ENCODE measurements around the gene EPHB2. TPM values are rescaled to one million over a fixed set of nuclear protein-coding genes. Genes with fewer than 3 reads are reported as not detected.

EPHB2 gene
- total RNA-seq, 1 donor from 2014 or later: 5.0 TPM

DNA sequence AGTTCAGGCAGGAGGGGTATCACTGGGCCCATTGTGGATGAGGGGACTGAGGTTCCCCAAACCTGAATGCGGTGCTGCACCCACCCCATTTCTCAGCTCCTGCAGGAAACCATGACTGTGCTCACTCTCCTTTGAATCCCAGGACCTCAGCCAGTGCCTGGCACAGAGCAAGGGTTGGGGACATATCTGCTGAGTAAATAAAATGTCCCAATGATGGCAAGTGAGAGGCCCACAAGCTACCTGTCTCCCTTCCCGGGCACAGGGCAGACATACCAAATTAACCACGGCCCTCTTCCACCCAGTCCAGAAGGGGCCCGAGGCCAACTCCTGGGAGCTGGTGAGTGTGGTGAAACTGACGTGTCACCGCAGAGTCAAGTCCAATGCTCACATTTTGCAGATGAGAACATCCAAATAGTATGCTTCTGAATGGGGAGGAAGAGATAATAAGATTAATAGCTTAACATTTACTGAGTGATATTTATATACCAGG lies 97.6 kb downstream of the EPHB2 start:
- H3K4me1 ChIP-seq: peaks cover 4% of the 10 kb centered on the region
- H3K9me3 ChIP-seq: no peaks in the 10 kb centered on the region
- no peaks in the 10 kb centered on the region for H3K36me3 ChIP-seq
- DNase-seq: no peak
- TF ChIP-seq, protein P1, sequence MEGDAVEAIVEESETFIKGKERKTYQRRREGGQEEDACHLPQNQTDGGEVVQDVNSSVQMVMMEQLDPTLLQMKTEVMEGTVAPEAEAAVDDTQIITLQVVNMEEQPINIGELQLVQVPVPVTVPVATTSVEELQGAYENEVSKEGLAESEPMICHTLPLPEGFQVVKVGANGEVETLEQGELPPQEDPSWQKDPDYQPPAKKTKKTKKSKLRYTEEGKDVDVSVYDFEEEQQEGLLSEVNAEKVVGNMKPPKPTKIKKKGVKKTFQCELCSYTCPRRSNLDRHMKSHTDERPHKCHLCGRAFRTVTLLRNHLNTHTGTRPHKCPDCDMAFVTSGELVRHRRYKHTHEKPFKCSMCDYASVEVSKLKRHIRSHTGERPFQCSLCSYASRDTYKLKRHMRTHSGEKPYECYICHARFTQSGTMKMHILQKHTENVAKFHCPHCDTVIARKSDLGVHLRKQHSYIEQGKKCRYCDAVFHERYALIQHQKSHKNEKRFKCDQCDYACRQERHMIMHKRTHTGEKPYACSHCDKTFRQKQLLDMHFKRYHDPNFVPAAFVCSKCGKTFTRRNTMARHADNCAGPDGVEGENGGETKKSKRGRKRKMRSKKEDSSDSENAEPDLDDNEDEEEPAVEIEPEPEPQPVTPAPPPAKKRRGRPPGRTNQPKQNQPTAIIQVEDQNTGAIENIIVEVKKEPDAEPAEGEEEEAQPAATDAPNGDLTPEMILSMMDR (IDR thresholded peaks at IDR 0.05): no peak
- no peak overlapping the region for H3K27ac ChIP-seq
- H3K4me3 ChIP-seq: no peak overlapping the region
- no peaks in the 10 kb centered on the region for H3K27me3 ChIP-seq (ENCODE audit: low read depth)
- intact Hi-C loops (cut with DNase I): no loop called here
- ATAC-seq: no peak

DNA sequence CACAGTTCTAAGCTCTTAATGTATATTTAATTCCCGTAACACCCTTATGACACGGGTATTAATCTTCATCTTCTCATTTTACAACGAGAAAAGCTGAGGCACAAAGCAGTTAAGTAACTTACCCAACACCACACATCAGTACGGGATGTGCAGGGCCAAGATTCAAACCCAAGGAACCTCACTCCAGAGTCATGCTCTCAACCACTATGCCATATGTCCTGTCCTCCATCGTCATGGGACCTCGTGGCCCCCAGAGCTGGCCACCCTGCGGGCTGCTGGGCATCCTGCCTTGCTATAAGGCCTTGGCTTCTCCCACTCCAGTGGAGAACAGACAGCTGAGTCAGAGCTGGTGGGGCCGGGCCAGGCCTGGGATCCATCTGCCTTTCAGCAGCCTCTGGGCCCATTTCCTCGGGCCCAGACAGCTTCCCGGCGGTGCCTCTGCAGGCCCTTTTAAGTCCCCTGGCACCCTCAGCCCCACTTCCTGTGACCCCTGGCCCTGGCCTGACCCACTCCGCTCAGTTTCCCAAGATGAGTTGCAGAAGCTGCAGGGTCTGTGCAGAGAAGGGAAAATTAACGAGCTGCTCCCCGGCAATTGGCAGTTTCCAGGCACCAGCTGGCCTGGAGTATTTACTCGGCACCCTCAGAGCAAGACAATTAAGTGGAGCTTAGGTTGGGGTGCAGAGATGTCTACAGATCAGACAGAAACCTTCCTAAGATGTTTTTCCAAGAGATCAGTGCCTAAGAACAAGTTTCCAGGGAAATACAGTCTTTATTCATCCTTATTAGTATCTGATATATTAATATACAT lies 98.2 kb downstream of the EPHB2 start:
- H3K4me1 ChIP-seq: peaks cover 4% of the 10 kb centered on the region
- TF ChIP-seq, protein P1 (IDR thresholded peaks at IDR 0.05): no peak
- DNase-seq (peak; percentile 48), ATAC-seq (peak; percentile 37 to 49)
- H3K9me3 ChIP-seq: no peaks in the 10 kb centered on the region
- H3K36me3 ChIP-seq: no peaks in the 10 kb centered on the region
- no peaks in the 10 kb centered on the region for H3K27me3 ChIP-seq (ENCODE audit: low read depth)
- intact Hi-C loops (cut with DNase I): no loop called here
- H3K27ac ChIP-seq: no peak overlapping the region
- H3K4me3 ChIP-seq: no peak overlapping the region

DNA sequence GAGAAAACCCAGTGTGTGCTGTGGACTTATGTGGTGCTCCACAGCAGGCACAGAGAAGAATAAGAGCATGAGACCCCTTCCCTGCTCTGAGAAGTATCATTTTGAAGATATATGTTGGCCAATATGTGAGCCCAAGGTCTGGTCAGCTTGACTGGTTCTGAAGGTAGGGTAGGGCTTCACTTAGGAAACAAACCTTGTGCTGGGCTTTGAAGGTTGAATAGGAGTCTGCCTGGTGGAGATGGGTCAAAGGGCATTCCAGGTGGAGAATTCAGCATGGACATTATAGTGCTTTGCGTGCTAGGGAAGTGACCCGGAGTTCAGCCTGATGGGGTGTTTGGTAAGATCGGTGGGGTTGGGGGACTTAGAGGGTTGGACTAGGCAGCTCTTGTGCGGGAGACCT lies 99.1 kb downstream of the EPHB2 start:
- no peaks in the 10 kb centered on the region for H3K9me3 ChIP-seq
- ATAC-seq (no peak), DNase-seq (no peak)
- TF ChIP-seq, protein P1 (IDR thresholded peaks at IDR 0.05): no peak
- H3K4me3 ChIP-seq: no peak overlapping the region
- intact Hi-C loops (cut with DNase I): no loop called here
- no peaks in the 10 kb centered on the region for H3K36me3 ChIP-seq
- H3K4me1 ChIP-seq: peaks cover 4% of the 10 kb centered on the region
- no peaks in the 10 kb centered on the region for H3K27me3 ChIP-seq (ENCODE audit: low read depth)
- no peak overlapping the region for H3K27ac ChIP-seq

DNA sequence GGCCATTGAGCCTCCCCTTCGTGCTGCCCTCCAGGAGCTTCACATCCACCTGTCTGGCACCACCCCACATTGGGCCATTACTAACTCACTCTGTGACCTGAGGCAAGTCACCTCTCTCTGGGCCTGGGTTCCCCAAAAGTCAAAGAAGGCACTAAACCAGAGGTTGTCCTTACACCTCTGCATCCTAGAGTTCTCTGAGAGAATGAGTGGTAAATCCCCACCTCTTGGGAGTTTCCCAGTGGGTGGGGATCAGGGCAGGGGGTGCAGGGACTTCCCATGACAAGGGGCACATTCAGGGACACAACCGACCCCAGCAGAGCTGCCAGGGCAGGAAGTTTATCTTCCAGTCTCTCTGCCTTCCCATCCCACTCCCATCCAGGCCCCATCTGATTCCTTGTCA lies 99.7 kb downstream of the EPHB2 start:
- DNase-seq (no peak), ATAC-seq (no peak)
- no peaks in the 10 kb centered on the region for H3K9me3 ChIP-seq
- TF ChIP-seq, protein P1 (IDR thresholded peaks at IDR 0.05): no peak
- H3K36me3 ChIP-seq: no peaks in the 10 kb centered on the region
- H3K27ac ChIP-seq: no peak overlapping the region
- no peak overlapping the region for H3K4me3 ChIP-seq
- H3K27me3 ChIP-seq (ENCODE audit: low read depth): no peaks in the 10 kb centered on the region
- peaks cover 4% of the 10 kb centered on the region for H3K4me1 ChIP-seq
- intact Hi-C loops (cut with DNase I): no loop called here

DNA sequence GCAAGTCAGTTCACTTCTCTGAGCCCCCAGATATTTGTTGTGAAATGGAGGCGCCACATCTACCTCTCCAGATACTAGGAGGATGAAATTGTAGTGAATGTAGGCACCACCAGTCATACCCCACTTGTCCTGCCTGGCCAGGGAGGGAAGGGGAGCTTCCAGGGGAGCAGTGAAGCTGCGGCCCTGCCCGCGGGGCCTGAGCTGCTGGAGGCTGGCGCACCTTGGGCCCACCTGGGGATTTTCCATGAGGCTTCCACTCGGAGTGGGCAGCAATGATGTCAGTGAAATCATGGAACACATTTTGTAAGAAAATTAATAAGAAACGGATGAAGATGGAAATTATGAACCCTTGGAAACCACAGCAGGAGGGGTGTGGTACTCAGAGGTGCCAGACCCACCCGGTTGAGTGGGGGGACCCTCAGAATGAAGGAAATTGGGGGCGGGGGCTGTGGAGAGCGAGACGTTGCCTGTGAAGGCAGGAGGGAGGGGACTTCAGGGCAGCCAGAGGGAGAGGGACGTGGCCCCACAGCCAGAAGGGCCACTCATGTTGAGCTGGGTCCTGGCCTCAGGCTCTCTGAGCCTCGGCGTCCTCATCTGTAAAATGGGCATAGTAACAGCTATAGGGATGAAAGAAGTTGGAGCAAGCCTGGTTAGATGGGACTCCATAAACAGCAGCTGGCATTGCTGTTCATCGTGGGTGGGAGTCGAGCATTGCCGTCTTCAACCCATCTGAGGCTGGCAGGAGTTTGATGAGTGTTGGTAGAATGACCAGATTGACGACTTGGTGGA lies 101.6 kb downstream of the EPHB2 start:
- no peak for ATAC-seq
- no peak for DNase-seq
- TF ChIP-seq, protein P1 (IDR thresholded peaks at IDR 0.05): no peak

More for the DNA sequence above, 101.6 kb downstream of the EPHB2 start:
- Histone ChIP-seq H3K27me3 (ENCODE audit: low read depth) (no peaks in the 10 kb centered on the region), H3K36me3 (no peaks in the 10 kb centered on the region), H3K9me3 (no peaks in the 10 kb centered on the region), H3K4me1 (peaks cover 4% of the 10 kb centered on the region), H3K27ac (no peak overlapping the region), H3K4me3 (no peak overlapping the region)
- intact Hi-C loops (cut with DNase I): no loop called here
